Smooth muscle cell (in vitro differentiated cells): ENCODE data around the gene CARMIL1. TPM values are rescaled to one million over a fixed set of nuclear protein-coding genes. Genes with fewer than 3 reads are reported as not detected.

Experiments
- DNase-seq: peaks from one replicate; lab custom pipeline; 2025; ENCODE audit not compliant: unreplicated experiment; lab: John Stamatoyannopoulos, UW
- H2AFZ ChIP-seq: fragments of 200-600 bp; sonication (generic); 2 replicates; pipeline ENCODE4 v1.6.0; 2016; ENCODE audit warnings: antibody characterized with exemption, low read depth, mild to moderate bottlenecking
- H3F3A ChIP-seq: fragments of 200-600 bp; sonication (generic); 2 replicates; pipeline ENCODE4 v1.6.0; 2017; ENCODE audit warnings: antibody characterized with exemption, low read depth
- H3K27ac ChIP-seq: fragments of 200-600 bp; sonication (generic); 2 replicates; pipeline ENCODE4 v1.5.1; 2016; ENCODE audit warnings: low read depth, mild to moderate bottlenecking
- H3K27me3 ChIP-seq: fragments of 200-600 bp; sonication (generic); 2 replicates; pipeline ENCODE4 v1.6.1; 2016; ENCODE audit warnings: low read depth, mild to moderate bottlenecking
- H3K36me3 ChIP-seq: fragments of 200-600 bp; sonication (generic); 2 replicates; pipeline ENCODE4 v1.5.1; 2016; ENCODE audit warnings: low read depth
- H3K4me1 ChIP-seq: fragments of 200-600 bp; sonication (generic); 2 replicates; pipeline ENCODE4 v1.5.1; 2016; ENCODE audit warnings: low read depth
- H3K4me2 ChIP-seq: fragments of 200-600 bp; sonication (generic); 2 replicates; pipeline ENCODE4 v1.6.0; 2016; ENCODE audit warnings: mild to moderate bottlenecking
- H3K4me3 ChIP-seq: fragments of 200-600 bp; sonication (generic); 2 replicates; pipeline ENCODE4 v1.5.1; 2016; ENCODE audit warnings: mild to moderate bottlenecking
- H3K79me2 ChIP-seq: fragments of 200-600 bp; sonication (generic); 2 replicates; pipeline ENCODE4 v1.6.0; 2016; ENCODE audit warnings: low read depth, mild to moderate bottlenecking
- H3K9ac ChIP-seq: fragments of 200-600 bp; sonication (generic); 2 replicates; pipeline ENCODE4 v1.6.0; 2016; ENCODE audit warnings: low read depth
- H3K9me3 ChIP-seq: fragments of 200-600 bp; sonication (generic); replicated peaks from 2 replicates; pipeline ENCODE4 v1.5.1; 2016; ENCODE audit warnings: low read depth
- H4K20me1 ChIP-seq: fragments of 200-600 bp; sonication (generic); 2 replicates; pipeline ENCODE4 v1.6.0; 2016; ENCODE audit warnings: low read depth
- CTCF ChIP-seq: fragments of 200-600 bp; sonication (generic); IDR thresholded peaks from 2 replicates; pipeline ENCODE4 v1.5.1; 2017; ENCODE audit warnings: borderline replicate concordance, mild to moderate bottlenecking, antibody characterized with exemption; ENCODE audit not compliant: insufficient read depth, poor library complexity, severe bottlenecking
- WGBS: methylation state at CpG from one replicate; pipeline ENCODE4 v1.1.7; 2016; ENCODE audit warnings: low lambda C conversion rate; 5-methylcytosine and 5-hydroxymethylcytosine counted together
- polyA plus RNA-seq: library from polyadenylated mRNA; unstranded; fragments of >200 nt; fragmentation: Nextera tagmentation; extraction: Ambion mirVana; gene quantifications from 2 replicates; pipeline ENCODE4 v1.2.1, GENCODE V29; 2016
- total RNA-seq: library from RNA; depleted of rRNA; stranded (reverse); fragments of >200 nt; gene quantifications from 2 replicates; pipeline ENCODE4 v1.2.3, GENCODE V29; 2014

CARMIL1 gene
- total and polyA plus RNA-seq, 2 experiments from 2014 or later = 7.6 to 24.1 TPM

GRCh38 chr6:25250878-25251277, 28.3 kb upstream of the CARMIL1 start:
- no peak overlapping the region for H3K4me3 ChIP-seq
- H3K36me3 ChIP-seq = no peaks in the 10 kb centered on the region
- no peak overlapping the region for H3K9ac ChIP-seq
- H3K27me3 ChIP-seq = no peaks in the 10 kb centered on the region
- H2AFZ ChIP-seq = no peak overlapping the region
- H3K27ac ChIP-seq = peak overlapping the region; percentile 14
- DNase-seq = no peak
- no peaks in the 10 kb centered on the region for H4K20me1 ChIP-seq
- H3K4me2 ChIP-seq = no peak overlapping the region
- H3F3A ChIP-seq = no peaks in the 10 kb centered on the region
- WGBS = 43% methylated on average over 5 of the region's 5 CpGs
- no peaks in the 10 kb centered on the region for H3K9me3 ChIP-seq
- no peaks in the 10 kb centered on the region for H3K4me1 ChIP-seq
- TF ChIP-seq CTCF = no peak
- no peaks in the 10 kb centered on the region for H3K79me2 ChIP-seq

- no peaks in the 10 kb centered on the region for H4K20me1 ChIP-seq
- no peak for DNase-seq
- no peak overlapping the region for H3K4me3 ChIP-seq
- no peaks in the 10 kb centered on the region for H3K27me3 ChIP-seq
- peak overlapping the region; percentile 14 for H3K27ac ChIP-seq
- H3F3A ChIP-seq = no peaks in the 10 kb centered on the region
- no peak overlapping the region for H3K4me2 ChIP-seq
- WGBS = 65% methylated on average over 2 of the region's 2 CpGs
- no peaks in the 10 kb centered on the region for H3K79me2 ChIP-seq
- no peak overlapping the region for H2AFZ ChIP-seq
- no peaks in the 10 kb centered on the region for H3K36me3 ChIP-seq
- no peak overlapping the region for H3K9ac ChIP-seq
- TF ChIP-seq CTCF = no peak
- H3K4me1 ChIP-seq = no peaks in the 10 kb centered on the region
- no peaks in the 10 kb centered on the region for H3K9me3 ChIP-seq
Measured at GRCh38 chr6:25251426-25251825, 27.7 kb upstream of the CARMIL1 start.

GRCh38 chr6:25253351-25253750, 25.8 kb upstream of the CARMIL1 start:
- Histone ChIP-seq H4K20me1 (no peaks in the 10 kb centered on the region), H2AFZ (no peak overlapping the region), H3K27me3 (no peaks in the 10 kb centered on the region), H3K79me2 (no peaks in the 10 kb centered on the region), H3K4me3 (no peak overlapping the region), H3F3A (no peaks in the 10 kb centered on the region), H3K27ac (no peak overlapping the region), H3K4me1 (no peaks in the 10 kb centered on the region), H3K9me3 (no peaks in the 10 kb centered on the region), H3K36me3 (no peaks in the 10 kb centered on the region), H3K9ac (no peak overlapping the region), H3K4me2 (no peak overlapping the region)
- DNase-seq = no peak
- no peak for TF ChIP-seq CTCF
- WGBS = 84% methylated on average over 4 of the region's 4 CpGs

- H4K20me1 ChIP-seq = no peaks in the 10 kb centered on the region
- H3K36me3 ChIP-seq = no peaks in the 10 kb centered on the region
- H3K4me3 ChIP-seq = no peak overlapping the region
- H3K27me3 ChIP-seq = no peaks in the 10 kb centered on the region
- no peak overlapping the region for H3K9ac ChIP-seq
- no peaks in the 10 kb centered on the region for H3F3A ChIP-seq
- no peaks in the 10 kb centered on the region for H3K79me2 ChIP-seq
- no peak overlapping the region for H3K4me2 ChIP-seq
- no peak for DNase-seq
- TF ChIP-seq CTCF = no peak
- no peak overlapping the region for H3K27ac ChIP-seq
- no peaks in the 10 kb centered on the region for H3K4me1 ChIP-seq
- H3K9me3 ChIP-seq = no peaks in the 10 kb centered on the region
- H2AFZ ChIP-seq = no peak overlapping the region
- 94% methylated on average over 7 of the region's 7 CpGs for WGBS
Measured at GRCh38 chr6:25254671-25255070, 24.5 kb upstream of the CARMIL1 start.
